Measurements from ENCODE around the gene MDC1. TPM values are rescaled to one million over a fixed set of nuclear protein-coding genes. Genes with fewer than 3 reads are reported as not detected.

The MDC1 gene
- total RNA-seq, 4 donors from 2014 or later = 21.3 to 36.0 (median 26.2) TPM

DNA sequence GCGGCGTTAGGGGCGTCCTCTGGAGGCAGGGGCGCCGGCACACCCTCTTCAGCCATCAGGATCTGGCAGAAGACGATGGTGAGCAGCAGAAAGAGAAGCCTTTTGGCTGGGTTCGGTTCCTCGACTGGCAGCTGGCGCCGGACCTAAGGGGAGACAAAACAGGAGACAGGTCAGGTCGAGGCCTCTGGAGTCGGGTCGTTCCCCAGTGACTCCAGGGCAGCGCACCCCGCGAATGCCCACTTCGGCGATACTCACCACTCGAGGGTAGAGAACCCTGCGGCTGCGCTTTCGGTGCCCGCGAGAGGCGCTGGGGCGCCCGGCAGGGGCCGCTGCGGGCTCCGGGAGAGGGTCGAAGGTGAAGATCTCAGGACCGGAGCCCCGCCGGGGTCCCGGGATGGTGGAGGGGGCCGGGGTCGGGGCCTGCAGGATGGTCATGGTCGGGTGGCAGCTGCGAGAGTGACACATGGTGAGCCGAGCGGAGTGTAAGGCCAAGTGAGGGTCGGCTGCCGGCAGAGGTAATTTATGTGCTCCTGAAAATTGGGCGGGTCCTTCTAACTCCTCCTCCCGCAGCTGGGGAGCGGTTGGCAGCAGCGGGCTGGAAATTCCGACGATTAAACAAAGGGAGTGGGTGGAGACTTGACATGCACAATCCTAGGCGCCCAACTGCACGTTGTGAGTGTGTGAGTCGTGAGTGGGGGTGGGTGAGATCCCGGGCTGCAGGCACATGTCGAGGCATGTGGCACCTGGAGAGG lies 27.1 kb upstream of the MDC1 start, which contains the start of gene IER3:
IER3 (minus strand) TSS at position 494 of the 752 bp plus-strand sequence; CDS start at position 465, 29 bp downstream.
- Histone ChIP-seq H3K36me3 (peaks cover 0 to 18% (median 11%) of the 10 kb centered on the region in 3 donors), H3K27ac (peak within 1 kb of the TSS; percentile 49 to 98 (median 96)), H3K4me1 (peaks cover 0 to 66% (median 25%) of the 10 kb centered on the region in 4 donors), H3K9me3 (no peaks in the 10 kb centered on the region), H3K27me3 (no peaks in the 10 kb centered on the region), H3K4me3 (peak within 1 kb of the TSS; percentile 49 to 95 (median 82))
- 5% methylated on average over 30 to 43 of the region's 54 CpGs for WGBS, 2 donors
- peak; percentile 67 for DNase-seq (ENCODE audit: low spot score in 2 of 2)
- TF ChIP-seq POLR2A (IDR thresholded peaks at IDR 0.05) (peak; percentile 60 to 70), EP300 (IDR thresholded peaks at IDR 0.05) (peak; percentile 27 to 89)
- TF ChIP-seq, protein P1, sequence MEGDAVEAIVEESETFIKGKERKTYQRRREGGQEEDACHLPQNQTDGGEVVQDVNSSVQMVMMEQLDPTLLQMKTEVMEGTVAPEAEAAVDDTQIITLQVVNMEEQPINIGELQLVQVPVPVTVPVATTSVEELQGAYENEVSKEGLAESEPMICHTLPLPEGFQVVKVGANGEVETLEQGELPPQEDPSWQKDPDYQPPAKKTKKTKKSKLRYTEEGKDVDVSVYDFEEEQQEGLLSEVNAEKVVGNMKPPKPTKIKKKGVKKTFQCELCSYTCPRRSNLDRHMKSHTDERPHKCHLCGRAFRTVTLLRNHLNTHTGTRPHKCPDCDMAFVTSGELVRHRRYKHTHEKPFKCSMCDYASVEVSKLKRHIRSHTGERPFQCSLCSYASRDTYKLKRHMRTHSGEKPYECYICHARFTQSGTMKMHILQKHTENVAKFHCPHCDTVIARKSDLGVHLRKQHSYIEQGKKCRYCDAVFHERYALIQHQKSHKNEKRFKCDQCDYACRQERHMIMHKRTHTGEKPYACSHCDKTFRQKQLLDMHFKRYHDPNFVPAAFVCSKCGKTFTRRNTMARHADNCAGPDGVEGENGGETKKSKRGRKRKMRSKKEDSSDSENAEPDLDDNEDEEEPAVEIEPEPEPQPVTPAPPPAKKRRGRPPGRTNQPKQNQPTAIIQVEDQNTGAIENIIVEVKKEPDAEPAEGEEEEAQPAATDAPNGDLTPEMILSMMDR (IDR thresholded peaks at IDR 0.05) = peak; percentile 58 to 80 (median 75)

DNA sequence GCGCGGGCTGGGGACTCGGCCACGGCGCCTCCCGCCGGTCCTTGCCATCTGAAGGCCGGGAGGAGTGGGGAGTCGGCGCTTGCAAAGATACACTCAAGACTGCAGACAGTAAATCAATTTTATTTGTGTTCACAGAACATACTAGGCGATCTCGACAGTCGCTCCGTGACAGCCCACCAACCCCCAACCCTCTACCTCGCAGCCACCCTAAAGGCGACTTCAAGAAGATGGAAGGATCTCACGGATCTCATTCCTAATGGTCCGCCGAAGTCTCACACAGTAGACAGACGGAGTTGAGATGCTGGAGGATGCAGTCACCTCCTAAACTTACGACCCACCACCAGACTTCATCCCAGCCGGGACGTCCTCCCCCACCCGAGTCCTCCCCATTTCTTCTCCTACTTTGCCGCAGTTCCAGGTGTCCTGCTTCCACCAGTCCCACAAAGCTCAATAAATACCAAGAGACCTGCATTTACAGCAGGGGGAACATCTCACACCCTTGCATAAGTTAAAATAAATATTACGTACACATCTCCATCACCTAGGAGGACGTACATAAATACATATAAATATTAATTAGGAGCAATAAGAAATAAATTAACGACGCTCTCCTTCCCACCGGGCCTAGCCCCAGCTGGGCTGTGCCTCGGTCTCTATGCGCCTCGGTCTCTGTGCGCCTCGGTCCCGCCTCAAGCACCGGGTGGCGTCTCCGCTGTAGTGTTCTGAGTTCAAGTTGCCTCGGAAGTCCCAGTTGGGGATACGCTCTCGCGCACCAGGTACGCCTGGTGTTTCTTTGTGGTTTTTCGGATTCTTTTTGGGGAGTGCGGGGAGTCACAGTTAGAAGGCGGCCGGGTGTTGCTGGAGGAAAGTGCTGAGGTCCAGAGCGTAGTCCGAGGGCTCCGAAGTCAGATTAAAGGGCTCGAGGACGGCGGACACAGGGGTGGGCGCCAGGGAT lies 26.3 kb upstream of the MDC1 start:
- WGBS, 2 donors = 22 to 24% methylated on average over 54 of the region's 55 CpGs
- H3K27ac ChIP-seq = peak overlapping the region; percentile 49 to 98 (median 96)
- H3K4me3 ChIP-seq = peak overlapping the region; percentile 49 to 95 (median 82)
- TF ChIP-seq, protein P1 (IDR thresholded peaks at IDR 0.05) = no peak
- TF ChIP-seq EP300 (IDR thresholded peaks at IDR 0.05) = no peak
- TF ChIP-seq POLR2A (IDR thresholded peaks at IDR 0.05) = no peak
- no peak for DNase-seq (ENCODE audit: low spot score in 2 of 2)
- peaks cover 0 to 66% (median 21%) of the 10 kb centered on the region in 4 donors for H3K4me1 ChIP-seq
- peaks cover 0 to 26% (median 12%) of the 10 kb centered on the region in 3 donors for H3K36me3 ChIP-seq
- H3K9me3 ChIP-seq = no peaks in the 10 kb centered on the region
- H3K27me3 ChIP-seq = no peaks in the 10 kb centered on the region

DNA sequence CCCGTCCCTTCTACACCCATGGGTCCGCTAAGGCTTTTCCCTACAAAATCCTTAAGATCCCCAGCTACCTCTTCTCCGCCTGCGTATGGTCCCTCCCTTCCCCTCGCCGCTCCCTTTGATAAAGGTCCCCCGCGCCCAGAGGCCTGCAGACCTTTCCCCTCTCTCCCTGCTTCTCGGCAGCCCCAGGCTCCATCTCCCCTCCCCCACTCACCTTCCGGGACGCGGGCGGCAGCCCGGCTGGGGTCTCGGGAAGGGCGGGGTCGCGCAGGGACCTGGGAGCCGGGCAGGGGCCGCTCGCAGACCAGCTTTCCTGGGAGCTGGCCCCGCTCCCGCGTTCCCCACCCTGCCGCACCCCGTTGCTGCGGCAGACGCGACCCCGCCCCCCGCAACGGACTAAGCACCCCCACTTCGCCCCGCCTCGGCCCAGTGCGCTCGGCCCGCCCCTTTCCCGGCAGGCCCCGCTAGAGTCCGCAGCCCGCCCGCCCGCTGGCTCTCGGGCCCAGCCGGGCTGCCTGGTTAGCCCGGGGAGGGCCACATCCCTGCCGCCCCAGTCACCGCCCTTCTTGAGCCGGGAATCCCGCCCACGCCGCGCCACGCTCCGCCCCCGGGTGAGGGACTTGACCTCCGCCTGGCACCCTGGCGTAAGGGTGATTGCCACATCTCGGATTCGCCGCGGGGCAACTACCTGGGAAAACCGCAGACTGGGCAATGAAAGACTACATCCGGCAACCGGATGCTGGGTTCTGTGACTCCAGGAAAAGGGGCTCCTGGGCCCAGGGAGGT lies 25.4 kb upstream of the MDC1 start, which contains the start of gene FLOT1:
FLOT1 (minus strand) TSS at position 372 of the 783 bp plus-strand sequence. CDS start 498 bp downstream, outside the sequence.
- WGBS, 2 donors = 0% methylated on average over 19 to 35 of the region's 66 CpGs
- H3K36me3 ChIP-seq = peaks cover 0 to 35% (median 12%) of the 10 kb centered on the region in 3 donors
- no peaks in the 10 kb centered on the region for H3K27me3 ChIP-seq
- no peaks in the 10 kb centered on the region for H3K9me3 ChIP-seq
- peak within 1 kb of the TSS; percentile 49 to 95 (median 82) for H3K4me3 ChIP-seq
- peak; percentile 94 for DNase-seq (ENCODE audit: low spot score in 2 of 2)
- TF ChIP-seq, protein P1 (IDR thresholded peaks at IDR 0.05) = no peak
- TF ChIP-seq POLR2A (IDR thresholded peaks at IDR 0.05) = peak; percentile 21 to 48
- TF ChIP-seq EP300 (IDR thresholded peaks at IDR 0.05) = peak; percentile 17 to 89
- peak within 1 kb of the TSS; percentile 49 to 98 (median 96) for H3K27ac ChIP-seq
- H3K4me1 ChIP-seq = peaks cover 0 to 66% (median 24%) of the 10 kb centered on the region in 4 donors

DNA sequence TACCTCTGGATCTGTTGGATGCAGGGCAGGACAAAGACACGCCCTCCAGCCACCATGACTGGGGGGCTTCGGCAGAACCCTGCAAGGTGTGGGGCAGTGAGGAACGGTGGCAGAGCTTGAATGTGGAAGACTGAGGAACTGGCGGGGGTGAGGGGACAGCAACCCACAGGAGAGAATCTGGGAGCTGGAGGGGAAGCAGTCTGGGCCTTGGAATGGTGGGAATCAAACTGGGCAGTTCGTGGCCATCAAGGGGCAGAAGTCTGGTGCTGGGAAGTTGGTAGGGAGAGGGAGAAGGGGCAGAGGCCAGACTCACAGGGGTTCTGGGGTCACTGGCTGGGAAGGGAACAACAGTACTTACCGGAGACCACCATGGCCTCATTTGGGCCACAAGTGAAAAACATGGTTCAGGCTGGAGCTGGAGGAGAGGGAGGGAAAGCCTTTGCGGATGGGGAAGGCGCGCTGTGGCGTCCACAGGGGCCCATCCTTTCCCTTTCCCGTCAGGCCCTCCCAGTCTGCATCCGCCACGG lies 24.8 kb upstream of the MDC1 start:
- H3K9me3 ChIP-seq = no peaks in the 10 kb centered on the region
- peaks cover 0 to 66% (median 24%) of the 10 kb centered on the region in 4 donors for H3K4me1 ChIP-seq
- DNase-seq (ENCODE audit: low spot score in 2 of 2) = no peak
- TF ChIP-seq POLR2A (IDR thresholded peaks at IDR 0.05) (no peak), EP300 (IDR thresholded peaks at IDR 0.05) (no peak)
- peaks cover 0 to 42% (median 12%) of the 10 kb centered on the region in 3 donors for H3K36me3 ChIP-seq
- peak overlapping the region; percentile 49 to 95 (median 82) for H3K4me3 ChIP-seq
- 7 to 8% methylated on average over 13 of the region's 13 CpGs for WGBS, 2 donors
- H3K27me3 ChIP-seq = no peaks in the 10 kb centered on the region
- peak overlapping the region; percentile 49 to 98 (median 96) for H3K27ac ChIP-seq

All from tibial nerve (tissue), 4 donors.